ENCODE results near the gene DNASE1L3.
"Not testable (repeated sequence)": the region's sequence is repeated elsewhere in the genome, so short reads cannot be mapped to it uniquely, and the experiment has no call there.

The DNASE1L3 gene

DNA sequence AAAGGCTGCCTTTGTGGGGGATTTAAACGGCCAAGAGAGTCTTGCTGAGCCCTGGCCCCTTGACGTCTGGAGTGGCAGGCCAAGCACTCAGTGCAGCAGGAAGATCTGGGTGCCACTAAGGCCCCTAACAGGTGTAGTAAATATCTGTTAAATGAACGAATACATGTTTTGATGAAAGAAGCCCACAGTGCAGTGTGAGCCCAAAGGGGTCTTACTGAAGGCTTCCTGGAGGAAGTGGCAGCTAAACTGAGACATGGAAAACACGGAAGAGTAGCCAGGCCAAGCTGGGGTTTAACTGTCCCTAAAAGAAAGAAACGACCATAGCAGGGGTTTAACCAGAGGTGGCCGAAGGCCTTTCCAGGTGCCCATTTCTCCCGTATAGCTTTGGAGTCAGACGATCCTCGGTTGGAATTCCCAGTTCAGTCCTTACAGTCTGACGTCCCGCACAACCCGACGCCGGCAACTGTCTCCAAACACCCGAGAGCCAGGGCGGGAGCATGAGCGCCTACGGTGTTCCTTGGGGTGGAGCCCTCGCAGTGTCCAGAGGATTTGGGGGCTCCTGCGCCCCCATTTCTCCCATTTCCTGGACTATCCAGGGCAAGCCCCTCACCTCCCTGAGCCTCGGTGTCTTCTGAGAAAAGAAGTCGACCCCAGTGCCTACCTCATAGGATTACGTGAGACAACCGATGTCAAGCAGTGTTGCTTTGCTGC is 25.9 kb upstream of the DNASE1L3 start:
- DNase-seq (ENCODE audit: low read depth) = no peak

DNA sequence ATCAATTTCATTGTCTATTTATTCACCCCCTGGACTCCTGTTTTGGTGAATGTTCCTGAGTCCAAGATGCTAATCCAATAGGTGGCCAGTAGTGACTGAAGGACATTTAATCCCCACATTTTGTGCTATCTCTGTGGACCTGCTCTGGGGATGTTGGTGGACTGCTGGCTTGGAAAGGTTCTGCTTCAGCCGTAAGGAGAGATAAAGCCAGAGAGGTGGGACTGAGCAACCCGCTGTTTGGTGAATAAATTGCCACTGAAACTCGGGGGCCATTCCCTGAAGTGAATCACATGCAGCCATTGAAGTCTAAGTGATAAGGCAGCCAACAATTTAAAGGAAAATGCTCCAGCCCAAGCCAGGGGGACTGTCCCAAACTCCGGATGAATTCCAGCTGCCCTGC is 25.2 kb upstream of the DNASE1L3 start:
- DNase-seq (ENCODE audit: low read depth) = no peak

DNA sequence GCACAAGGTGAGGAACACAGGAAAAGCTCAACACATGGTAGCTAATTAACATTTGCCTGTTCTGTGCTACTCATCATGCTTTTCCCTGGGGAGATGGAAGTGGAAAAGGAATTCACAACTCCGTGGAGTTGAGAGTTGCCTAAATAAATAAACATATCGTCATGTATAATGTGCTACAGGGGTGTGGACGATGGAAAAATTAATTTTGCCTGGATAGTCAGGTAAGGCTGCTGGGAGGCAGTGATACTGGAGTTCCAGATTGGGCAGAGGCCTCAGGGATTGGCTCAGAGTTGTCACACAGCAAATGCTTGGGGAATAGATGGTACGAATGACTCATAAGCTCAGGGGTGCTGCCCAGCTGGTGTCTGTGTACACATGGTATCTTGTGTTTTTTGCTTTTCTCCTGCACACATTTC is 23.8 kb upstream of the DNASE1L3 start:
- no peak for DNase-seq (ENCODE audit: low read depth)

DNA sequence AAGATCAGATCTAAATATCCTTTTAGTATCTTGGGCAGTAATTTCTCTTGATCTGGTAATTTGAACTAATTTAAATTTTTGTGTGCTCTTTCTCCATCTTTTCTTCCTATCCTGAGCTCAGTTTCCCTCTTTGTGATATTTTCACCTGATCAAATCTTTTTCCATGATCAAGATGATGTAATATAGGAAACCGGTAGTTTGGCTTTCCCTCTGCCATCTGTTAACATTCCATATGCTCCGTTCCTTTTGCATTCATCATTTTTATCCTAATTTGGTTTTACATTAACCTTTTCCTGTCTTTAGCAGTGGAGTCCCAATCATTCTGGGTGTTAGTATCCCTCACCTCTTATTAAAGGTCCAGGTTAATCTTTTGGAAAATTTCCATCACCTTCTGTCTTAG is 20.9 kb upstream of the DNASE1L3 start:
- no peak for DNase-seq (ENCODE audit: low read depth)

DNA sequence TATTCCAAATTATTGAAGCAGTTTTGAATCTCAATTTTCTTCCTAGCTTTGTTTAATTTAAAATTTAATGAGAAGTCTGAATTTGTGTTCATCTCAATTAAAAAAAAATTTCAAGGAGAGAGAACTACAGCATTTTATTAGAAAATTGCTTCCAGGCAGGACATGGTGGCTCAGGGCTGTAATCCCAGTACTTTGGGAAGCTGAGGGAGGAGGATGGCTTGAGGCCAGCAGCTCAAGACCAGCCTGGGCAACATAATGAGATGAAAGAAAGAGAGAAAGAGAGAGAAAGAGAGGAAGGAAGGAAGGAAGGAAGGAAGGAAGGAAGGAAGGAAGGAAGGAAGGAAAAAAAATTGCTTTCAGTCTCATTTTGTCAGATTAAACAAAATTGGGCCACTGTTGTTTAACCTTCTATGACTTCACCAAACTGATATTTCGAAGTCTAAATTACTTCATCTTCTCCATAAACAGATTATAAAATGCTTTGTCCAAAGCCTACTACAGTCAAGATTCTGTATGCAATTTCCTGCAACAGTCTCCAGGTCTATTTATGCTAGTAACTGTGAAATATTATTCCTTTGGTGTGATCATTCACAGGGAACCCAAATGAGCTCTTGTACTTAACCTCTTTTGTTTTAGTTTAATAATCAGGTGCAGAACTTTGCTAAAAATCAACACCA is 20.2 kb upstream of the DNASE1L3 start:
- no peak for DNase-seq (ENCODE audit: low read depth)

DNA sequence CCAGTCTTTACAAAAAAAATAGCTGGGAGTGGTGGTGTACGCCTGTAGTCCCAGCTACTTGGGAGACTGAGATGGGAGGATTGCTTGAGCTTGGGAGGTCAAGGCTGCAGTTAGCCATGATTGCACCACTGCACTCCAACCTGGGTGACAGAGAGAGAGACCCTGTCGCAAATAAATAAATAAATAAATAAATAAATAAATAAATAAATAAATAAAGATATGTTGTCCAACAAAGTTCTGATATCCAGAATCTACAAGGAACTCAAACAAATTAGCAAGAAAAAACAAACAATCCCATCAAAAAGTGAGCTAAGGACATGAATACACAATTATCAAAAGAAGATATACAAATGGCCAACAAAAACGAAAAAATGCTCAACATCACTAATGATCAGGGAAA is 17.2 kb upstream of the DNASE1L3 start:
- not testable (repeated sequence) for DNase-seq (ENCODE audit: low read depth)

DNA sequence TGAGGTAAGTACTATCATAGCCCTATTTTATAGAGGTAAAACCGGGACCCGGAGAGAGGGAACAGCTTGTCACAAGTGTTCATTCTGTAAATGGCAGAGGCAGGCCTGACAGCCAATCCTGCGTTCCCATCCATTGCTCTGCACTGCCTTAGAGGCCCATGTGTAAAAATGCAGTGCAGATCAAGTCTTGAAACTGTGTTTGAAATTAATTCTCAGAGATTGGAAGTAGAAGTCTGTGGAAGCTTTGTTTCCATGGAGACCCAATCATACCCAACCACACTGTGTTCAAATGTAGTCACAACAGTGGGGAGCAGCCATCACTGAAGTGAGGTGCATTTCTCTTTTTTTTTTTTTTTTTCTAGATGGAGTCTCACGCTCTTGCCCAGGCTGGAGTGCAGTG is 13.1 kb upstream of the DNASE1L3 start:
- no peak for DNase-seq (ENCODE audit: low read depth)

DNA sequence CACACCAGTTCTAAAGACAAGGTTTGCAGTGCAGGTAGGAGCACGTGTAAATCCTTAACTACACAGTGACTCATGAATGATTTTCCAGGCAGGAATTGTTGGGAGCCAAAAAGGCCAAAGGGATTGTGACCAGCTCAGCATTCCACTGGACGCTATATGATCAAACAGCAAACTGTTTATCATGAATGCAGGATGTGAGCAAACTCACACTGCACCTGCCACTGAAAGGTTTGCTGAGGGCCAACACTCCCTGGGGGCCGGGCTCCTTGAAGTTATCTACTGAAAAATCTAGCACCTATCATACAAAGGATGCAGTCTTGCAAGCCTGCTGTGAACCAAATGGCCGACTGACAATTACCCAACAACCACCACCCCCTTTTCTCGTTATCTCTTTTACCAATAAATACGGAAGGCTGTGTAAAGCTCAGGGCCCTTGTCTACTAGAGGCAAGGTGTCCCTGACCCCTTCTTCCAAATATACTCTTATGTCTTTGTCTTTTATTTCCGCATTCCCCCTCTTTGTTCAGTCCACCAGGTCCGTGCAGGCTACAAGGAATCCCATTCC is 11.5 kb upstream of the DNASE1L3 start:
- no peak for DNase-seq (ENCODE audit: low read depth)

DNA sequence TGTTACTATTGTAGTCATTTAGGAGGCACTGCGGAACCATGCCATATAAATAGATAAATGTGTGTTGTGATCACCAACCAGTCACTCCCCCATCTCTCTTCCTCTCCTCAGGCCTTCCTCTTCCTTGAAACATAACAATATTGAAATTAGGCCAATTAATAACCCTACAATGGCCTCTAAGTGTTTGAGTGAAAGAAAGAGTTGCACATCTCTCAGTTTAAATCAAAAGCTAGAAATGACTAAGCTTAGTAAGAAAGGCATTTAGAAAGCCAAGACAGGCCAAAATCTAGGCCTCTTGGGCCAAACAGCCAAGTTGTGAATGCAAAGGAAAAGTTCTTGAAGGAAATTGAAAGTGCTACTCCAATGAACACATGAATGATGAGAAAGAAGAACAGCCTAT is 8.1 kb upstream of the DNASE1L3 start:
- no peak for DNase-seq (ENCODE audit: low read depth)

DNA sequence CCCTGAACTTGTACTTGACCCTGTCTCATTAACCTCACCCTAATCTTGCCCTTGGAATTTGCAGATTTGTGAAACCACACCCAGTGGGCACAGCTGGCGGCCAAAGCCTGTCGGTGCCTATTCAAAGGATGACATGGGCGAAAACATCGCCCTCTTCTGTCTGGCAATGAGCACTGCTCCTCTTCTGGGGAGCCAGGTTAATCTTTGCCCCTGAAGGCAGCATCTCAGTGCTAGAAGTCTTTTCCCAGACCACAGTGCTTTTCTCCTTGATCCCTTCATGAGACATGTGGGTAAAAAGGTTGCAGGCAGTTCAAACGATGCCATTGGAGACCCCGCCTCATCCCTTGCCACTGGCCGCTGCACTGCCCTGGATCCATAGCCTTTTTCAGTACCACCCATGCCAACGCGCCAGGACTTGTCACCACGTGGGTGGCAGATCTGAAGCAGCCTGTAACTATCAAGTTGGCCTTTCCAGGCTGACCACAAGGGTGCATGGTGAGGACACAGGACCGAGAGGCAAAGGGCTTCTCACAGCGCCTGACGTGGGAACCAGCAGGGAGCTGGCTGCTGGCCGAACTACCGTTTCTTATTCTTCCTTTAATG is 6.5 kb upstream of the DNASE1L3 start:
- DNase-seq (ENCODE audit: low read depth) = no peak

DNA sequence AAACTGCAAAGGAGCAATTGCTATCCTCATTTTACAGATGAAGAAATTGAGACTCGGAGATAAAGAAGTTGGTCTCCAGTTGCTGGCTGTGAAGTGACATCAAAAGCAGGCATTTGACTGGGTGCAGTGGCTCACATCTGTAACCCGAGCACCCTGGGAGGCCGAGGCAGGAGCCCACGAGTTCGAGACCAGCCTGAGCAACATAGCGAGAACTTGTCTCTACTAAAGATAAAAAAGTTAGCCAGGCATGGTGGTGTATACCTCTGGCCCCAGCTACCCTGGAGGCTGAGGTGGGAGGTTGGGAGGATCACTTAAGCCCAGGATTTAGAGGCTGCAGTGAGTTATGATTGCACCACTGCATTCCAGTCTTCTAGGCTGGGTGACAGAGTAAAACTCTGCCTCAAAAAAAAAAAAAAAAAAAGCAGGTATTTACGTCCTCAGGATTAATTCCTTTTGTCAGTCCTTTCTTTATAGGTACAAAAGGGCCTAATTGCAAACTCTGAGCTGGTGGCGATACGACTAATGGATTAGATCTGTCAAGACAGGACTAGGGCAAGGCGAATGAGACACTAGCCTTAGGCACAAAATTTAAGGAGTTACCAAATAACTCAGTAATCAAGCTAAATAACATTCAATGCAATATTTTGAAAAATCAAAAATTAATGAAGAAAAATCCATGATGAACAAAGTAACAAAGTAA is 5.9 kb upstream of the DNASE1L3 start:
- no peak for DNase-seq (ENCODE audit: low read depth)

DNA sequence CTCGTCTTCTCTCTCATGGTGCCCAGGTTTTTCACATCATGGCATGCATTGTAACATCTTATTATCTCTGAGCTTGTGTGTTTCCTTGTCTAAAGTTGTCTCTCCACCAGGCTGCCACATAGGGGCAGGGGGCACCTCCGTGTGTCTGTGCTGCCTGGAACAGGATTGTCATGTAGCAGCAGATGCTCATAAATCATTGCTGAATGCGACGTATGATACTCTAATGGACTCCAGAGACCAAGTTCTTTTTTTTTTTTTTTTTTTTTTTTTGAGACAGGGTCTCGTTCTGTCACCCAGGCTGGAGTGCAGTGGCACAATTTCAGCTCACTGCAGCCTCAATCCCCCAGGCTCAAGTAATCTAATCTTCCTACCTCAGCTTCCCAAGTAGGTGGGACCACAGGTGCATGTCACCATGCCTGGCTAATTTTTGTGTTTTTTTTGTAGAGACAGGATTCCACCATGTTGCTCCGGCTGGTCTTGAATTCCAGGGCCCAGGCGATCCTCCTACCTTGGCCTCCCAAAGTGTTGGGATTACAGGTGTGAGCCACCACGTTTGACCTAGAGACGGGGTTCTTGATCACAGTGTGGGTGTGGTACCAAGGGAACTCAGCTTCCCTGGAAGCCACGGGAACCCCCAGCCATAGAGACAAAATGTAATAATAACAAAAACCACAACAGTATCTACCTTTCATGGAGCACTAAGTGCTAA is 4.7 kb upstream of the DNASE1L3 start:
- no peak for DNase-seq (ENCODE audit: low read depth)

DNA sequence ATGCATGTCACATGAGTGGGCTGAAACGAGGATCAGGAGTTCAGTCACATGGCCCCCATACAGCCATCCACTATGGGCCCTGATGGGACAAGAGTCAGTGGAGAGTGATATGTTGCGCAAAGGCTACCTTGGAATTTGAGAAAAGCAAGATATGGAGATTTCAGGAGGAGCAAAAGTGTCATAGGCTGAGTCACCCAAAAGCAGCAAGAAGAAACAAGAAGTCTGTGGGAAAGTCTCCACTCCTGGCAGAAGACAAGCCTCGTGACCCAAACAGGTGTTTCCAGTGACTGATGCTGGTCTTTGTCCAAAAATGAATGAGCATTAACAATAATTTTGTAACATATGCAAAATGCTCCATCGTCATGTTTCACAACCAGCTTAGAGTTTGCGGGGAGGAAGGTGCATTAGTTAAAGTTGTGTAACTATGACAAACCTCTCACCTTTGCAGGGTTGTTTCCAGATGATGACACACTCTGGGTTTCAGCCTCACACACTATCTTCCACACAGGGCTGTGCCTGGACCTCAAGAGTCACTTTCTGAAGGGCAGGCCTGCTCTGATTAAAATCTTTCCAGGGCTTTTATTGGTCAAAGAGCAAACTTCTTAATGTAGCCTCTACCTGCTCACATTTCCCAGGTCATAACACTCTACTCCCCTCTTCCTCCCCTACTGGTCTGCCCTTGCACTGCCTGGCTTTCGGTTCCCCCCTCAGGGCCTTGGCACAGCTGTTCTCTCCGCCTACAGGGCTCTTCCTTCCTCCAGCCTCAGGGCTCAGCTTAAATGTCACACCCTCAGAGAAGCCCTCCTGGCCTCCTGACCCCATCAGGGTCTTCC is 3.9 kb upstream of the DNASE1L3 start:
- DNase-seq (ENCODE audit: low read depth) = no peak

DNA sequence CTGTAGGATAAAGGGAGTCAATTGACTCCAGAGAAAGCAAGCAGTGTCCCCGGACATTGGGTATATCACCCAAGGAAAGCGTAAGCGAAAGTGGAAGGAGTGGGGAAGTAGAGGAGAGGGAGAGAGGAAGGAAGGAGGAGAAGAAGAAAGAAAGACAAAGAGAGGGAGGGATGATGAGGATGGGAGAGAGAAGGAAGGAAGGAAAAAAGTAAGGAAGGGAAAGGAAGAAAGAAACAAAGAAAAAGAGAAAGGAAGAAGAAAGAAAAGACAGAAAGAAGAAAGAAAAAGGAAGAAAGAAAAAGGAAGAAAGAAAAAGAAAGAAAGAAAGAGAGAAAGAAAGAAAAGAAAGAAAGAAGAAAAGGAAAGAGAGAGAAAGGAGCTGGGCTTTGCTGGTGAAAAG is 839 bp downstream of the DNASE1L3 start:
- DNase-seq (ENCODE audit: low read depth) = no peak

DNA sequence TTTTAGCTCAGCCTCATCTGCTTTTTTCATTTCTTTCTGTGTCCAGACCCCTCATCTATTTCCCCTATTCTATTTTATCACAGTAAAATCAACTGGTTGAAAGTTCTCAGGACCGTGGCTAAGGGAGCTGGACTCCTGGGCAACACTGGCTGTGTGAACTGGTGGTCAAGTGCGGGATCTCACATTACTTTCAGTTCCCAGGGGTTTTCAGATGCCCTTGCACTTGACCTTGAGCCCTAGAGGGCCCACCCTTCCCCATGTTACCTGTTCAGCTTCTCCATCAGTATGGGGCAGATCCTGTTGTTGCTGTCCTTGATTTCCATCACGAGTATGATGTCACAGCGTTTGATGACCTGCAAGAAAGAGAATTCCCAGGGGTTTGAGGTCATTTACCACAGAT is 2.8 kb downstream of the DNASE1L3 start:
- DNase-seq (ENCODE audit: low read depth) = no peak

DNA sequence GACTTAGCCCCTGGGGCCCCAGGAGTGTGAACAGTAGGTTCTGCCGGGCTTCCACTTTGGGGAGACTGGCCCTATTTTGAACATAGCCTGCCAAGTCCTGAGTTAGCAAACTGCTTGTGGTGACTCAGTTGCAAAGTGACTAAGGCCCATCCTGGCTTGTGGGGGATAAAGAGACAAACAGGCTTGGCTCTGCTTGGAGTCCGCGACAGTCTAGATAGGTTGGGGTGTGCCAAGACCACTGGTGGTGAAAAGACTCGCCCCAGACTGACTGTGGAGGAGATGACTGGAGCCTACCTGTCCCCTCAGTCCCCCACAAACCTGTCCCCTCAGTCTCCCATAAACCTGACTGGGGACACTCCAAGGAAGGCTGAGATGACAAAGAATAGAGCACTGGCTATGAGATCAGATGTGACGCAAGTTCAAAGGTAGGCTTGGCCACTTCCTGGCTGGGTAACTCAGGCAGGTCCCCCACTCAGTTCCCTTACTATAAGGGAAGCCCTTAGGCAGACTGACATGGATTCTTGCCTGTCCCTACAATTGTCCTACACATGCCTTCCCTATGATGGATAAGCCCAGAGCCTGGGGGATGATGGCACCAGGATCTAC is 4.3 kb downstream of the DNASE1L3 start:
- DNase-seq (ENCODE audit: low read depth) = no peak

DNA sequence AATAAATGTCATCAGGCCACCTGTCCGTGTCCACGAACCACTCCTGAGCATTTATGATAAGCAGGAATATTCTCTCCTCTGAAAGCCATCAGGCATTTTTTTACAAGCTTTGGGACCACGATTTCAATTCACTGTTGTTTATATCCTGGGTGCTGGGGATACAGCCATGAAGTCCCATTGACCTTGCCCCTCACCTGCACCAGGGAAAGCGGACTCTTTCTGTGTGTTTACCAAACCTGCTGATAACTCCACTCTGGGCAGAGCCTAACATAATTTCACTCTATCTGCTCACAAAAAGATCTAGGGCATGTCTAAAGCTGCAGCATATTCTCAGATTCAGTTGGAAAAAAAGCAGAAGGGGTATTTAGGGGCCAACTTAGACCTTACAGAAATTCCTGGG is 4.8 kb downstream of the DNASE1L3 start:
- DNase-seq (ENCODE audit: low read depth) = no peak

DNA sequence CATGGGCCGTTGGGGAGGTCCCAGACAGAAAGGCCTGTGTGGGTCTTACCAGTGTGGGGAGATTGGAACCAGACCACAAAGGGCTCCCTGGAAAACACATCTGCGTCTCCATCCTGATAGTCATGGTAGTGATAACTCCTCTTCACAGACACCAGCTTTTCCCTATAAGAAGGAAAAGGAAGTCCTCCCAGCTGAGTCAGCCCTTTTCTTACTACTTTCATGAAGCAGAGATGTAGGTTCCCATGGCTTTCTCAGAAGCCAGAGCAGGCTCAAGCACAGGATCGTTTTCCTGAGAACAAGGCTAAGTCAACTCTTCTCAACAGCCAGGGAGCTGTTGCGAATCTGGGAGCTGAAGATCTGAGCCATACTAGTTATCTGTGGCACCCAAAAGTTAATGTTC is 6.1 kb downstream of the DNASE1L3 start:
- DNase-seq (ENCODE audit: low read depth) = no peak

DNA sequence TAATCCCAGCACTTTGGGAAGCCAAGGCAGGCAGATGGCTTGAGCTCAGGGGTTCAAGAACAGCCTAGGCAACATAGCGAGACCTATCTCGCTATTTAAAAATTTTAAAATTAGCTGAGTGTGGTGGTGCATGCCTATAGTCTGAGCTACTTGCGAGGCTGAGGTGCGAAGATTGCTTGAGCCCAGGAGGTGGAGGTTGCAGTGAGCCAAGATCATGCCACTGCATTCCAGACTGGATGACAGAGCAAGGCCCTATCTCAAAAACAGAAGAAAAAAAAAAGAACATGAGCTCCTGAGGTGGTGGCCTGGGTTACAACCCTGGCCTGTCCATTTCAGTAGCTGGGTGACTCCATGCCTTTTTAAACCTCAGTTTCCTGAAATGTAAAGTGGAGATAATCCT is 7.2 kb downstream of the DNASE1L3 start:
- no peak for DNase-seq (ENCODE audit: low read depth)

DNA sequence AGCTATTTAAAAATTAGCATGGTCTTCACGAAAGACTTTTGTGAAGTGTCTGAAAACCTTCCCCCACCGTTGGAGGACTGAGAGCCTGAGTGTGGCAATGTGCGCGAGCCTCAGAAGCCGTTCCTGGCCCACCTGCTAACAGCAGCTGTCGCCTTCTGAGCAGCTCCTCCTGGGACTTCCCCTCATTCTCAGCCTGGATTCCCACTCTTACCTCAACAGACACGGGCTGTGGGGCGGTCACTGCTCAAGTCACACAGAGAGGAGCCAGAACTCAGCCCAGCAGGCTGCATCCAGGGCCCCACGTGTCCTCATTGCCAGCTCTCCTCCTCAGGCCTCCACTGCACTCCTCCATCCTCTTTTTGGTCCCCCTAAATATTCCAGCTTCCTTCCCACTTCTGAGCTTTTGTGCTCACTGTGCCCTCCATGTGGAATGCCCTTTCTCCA is 7.8 kb downstream of the DNASE1L3 start:
- no peak for DNase-seq (ENCODE audit: low read depth)

DNA sequence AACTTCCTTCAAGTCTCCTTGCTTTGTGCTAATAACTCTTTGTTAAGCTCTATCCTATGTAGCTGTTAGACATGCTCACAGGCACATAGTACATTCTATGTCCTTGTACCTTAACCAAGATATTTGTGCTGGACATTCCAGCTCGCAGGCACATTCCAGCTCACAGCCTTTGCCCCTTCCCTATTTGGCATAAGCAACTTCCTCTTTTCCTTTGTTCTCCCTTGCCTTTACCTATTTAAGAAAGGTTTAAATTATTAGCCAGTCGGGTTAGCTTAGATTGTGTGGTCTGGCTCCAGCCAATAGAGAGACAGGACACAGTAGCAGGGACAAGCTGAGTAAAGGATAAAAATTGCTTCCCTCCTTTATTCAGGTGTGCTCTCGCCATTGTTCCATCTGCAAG is 9.3 kb downstream of the DNASE1L3 start:
- DNase-seq (ENCODE audit: low read depth) = not testable (repeated sequence)
